DND-41 (cell line): ENCODE measurements around the gene ABCA7.

Experiments
- ATAC-seq: fragments of 200-7000 bp; cut with Tn5 transposase; 3 replicates; pipeline ENCODE4 v1.9.1; 2021; ENCODE audit warnings: low read depth; ENCODE audit not compliant: insufficient read depth
- DNase-seq: peaks from one replicate; pipeline ENCODE4 v3.0.0-alpha.2; 2020
- H2AFZ ChIP-seq: 2 replicates; pipeline ENCODE4 v1.6.0; 2012; ENCODE audit warnings: low read depth, low read length
- H3K27ac ChIP-seq: 2 replicates; pipeline ENCODE4 v1.5.1; 2012; ENCODE audit warnings: low read length, inconsistent platforms
- H3K27me3 ChIP-seq: fragments of 200-600 bp; sonication (generic); 2 replicates; pipeline ENCODE4 v1.6.0; 2012; ENCODE audit warnings: low read length, mild to moderate bottlenecking, inconsistent platforms; ENCODE audit not compliant: insufficient read depth, poor library complexity
- H3K36me3 ChIP-seq: 2 replicates; pipeline ENCODE4 v1.5.1; 2012; ENCODE audit warnings: low read length, inconsistent platforms; ENCODE audit not compliant: insufficient read depth
- H3K4me1 ChIP-seq: 2 replicates; pipeline ENCODE4 v1.5.1; 2012; ENCODE audit warnings: mild to moderate bottlenecking, low read length; ENCODE audit not compliant: insufficient read depth
- H3K4me2 ChIP-seq: 2 replicates; pipeline ENCODE4 v1.6.0; 2012; ENCODE audit warnings: mild to moderate bottlenecking, moderate library complexity, low read length, inconsistent platforms; ENCODE audit not compliant: insufficient read depth
- H3K4me3 ChIP-seq, 2 experiments: fragments of 200-600 bp in 1 of 2; shearing (Covaris generic) in 1 of 2; 2 replicates each; pipeline ENCODE4 v1.5.1; 2012 to 2016; ENCODE audit warnings: inconsistent platforms in 2 of 2, low read length in 2 of 2, mild to moderate bottlenecking in 2 of 2, low read depth in 1 of 2, moderate library complexity in 1 of 2
- H3K79me2 ChIP-seq: 2 replicates; pipeline ENCODE4 v1.6.0; 2012; ENCODE audit warnings: low read length, inconsistent platforms; ENCODE audit not compliant: insufficient read depth
- H3K9ac ChIP-seq: 2 replicates; pipeline ENCODE4 v1.6.0; 2012; ENCODE audit warnings: low read depth, mild to moderate bottlenecking, inconsistent platforms, low read length, moderate library complexity
- H3K9me3 ChIP-seq: 2 replicates; pipeline ENCODE4 v1.5.1; 2012; ENCODE audit warnings: low read length, moderate library complexity, mild to moderate bottlenecking, inconsistent platforms; ENCODE audit not compliant: insufficient read depth, severe bottlenecking
- H4K20me1 ChIP-seq: 2 replicates; pipeline ENCODE4 v1.6.0; 2012; ENCODE audit warnings: low read length; ENCODE audit not compliant: insufficient read depth
- CTCF ChIP-seq: IDR thresholded peaks from 2 replicates; pipeline ENCODE4 v1.5.1; 2012; ENCODE audit warnings: borderline replicate concordance, low read length, moderate library complexity, mild to moderate bottlenecking; ENCODE audit not compliant: poor library complexity, severe bottlenecking; ENCODE audit errors: extremely low read depth
- EZH2 ChIP-seq: IDR thresholded peaks from 3 replicates; pipeline ENCODE4 v1.6.1; 2012; ENCODE audit warnings: borderline replicate concordance, low read depth, mild to moderate bottlenecking, moderate library complexity, low read length, inconsistent platforms; ENCODE audit not compliant: severe bottlenecking

The ABCA7 gene

DNA sequence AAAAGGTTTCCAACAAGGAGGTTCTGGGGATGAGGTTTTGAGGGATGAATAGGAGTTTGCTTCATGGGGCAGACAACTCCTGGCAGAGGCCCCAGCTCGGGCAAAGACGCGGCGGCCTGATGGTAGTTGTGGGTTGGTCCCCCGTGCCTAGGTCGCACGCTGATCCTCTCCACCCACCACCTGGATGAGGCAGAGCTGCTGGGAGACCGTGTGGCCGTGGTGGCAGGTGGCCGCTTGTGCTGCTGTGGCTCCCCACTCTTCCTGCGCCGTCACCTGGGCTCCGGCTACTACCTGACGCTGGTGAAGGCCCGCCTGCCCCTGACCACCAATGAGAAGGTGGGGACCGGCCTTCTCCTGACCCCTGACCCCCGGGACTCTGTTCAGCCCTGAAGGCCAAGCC, 11.9 kb downstream of the ABCA7 start:
- Histone ChIP-seq H3K9me3 (peaks cover 12% of the 10 kb centered on the region), H2AFZ (no peak overlapping the region), H4K20me1 (no peaks in the 10 kb centered on the region), H3K36me3 (peaks cover 29% of the 10 kb centered on the region), H3K4me1 (no peaks in the 10 kb centered on the region), H3K4me2 (no peak overlapping the region), H3K9ac (no peak overlapping the region), H3K27me3 (no peaks in the 10 kb centered on the region), H3K4me3 (no peak overlapping the region), H3K79me2 (no peaks in the 10 kb centered on the region), H3K27ac (no peak overlapping the region)
- TF ChIP-seq CTCF (no peak), EZH2 (no peak)
- ATAC-seq (no peak), DNase-seq (no peak)

- Histone ChIP-seq H3K36me3 (peaks cover 32% of the 10 kb centered on the region), H2AFZ (no peak overlapping the region)
- ATAC-seq = no peak; the same call in 2 of the 3 replicates
Observed at GRCh38 chr19:1052349-1052975, 12.6 kb downstream of the ABCA7 start.

GRCh38 chr19:1053176-1054101, 13.5 kb downstream of the ABCA7 start:
- peaks cover 39% of the 10 kb centered on the region for H3K36me3 ChIP-seq
- H4K20me1 ChIP-seq = no peaks in the 10 kb centered on the region
- no peak overlapping the region for H3K9ac ChIP-seq
- H3K4me1 ChIP-seq = no peaks in the 10 kb centered on the region
- no peak overlapping the region for H2AFZ ChIP-seq
- H3K27ac ChIP-seq = no peak overlapping the region
- TF ChIP-seq EZH2 (no peak), CTCF (no peak)
- no peak for DNase-seq
- H3K4me2 ChIP-seq = no peak overlapping the region
- no peak overlapping the region for H3K4me3 ChIP-seq
- no peaks in the 10 kb centered on the region for H3K79me2 ChIP-seq
- ATAC-seq = no peak
- no peaks in the 10 kb centered on the region for H3K27me3 ChIP-seq
- H3K9me3 ChIP-seq = peaks cover 29% of the 10 kb centered on the region

More at GRCh38 chr19:1052349-1052975, 12.6 kb downstream of the ABCA7 start:
- TF ChIP-seq EZH2 (no peak), CTCF (no peak)
- no peak overlapping the region for H3K27ac ChIP-seq
- H3K79me2 ChIP-seq = no peaks in the 10 kb centered on the region
- peaks cover 19% of the 10 kb centered on the region for H3K9me3 ChIP-seq
- H3K4me2 ChIP-seq = no peak overlapping the region
- H3K27me3 ChIP-seq = no peaks in the 10 kb centered on the region
- no peaks in the 10 kb centered on the region for H4K20me1 ChIP-seq
- DNase-seq = no peak
- no peaks in the 10 kb centered on the region for H3K4me1 ChIP-seq
- no peak overlapping the region for H3K4me3 ChIP-seq
- H3K9ac ChIP-seq = no peak overlapping the region
